Measurements from ENCODE around the gene SDHAF4.
"Not testable (repeated sequence)": the region's sequence is repeated elsewhere in the genome, so short reads cannot be mapped to it uniquely, and the experiment has no call there.

Gene SDHAF4

DNA sequence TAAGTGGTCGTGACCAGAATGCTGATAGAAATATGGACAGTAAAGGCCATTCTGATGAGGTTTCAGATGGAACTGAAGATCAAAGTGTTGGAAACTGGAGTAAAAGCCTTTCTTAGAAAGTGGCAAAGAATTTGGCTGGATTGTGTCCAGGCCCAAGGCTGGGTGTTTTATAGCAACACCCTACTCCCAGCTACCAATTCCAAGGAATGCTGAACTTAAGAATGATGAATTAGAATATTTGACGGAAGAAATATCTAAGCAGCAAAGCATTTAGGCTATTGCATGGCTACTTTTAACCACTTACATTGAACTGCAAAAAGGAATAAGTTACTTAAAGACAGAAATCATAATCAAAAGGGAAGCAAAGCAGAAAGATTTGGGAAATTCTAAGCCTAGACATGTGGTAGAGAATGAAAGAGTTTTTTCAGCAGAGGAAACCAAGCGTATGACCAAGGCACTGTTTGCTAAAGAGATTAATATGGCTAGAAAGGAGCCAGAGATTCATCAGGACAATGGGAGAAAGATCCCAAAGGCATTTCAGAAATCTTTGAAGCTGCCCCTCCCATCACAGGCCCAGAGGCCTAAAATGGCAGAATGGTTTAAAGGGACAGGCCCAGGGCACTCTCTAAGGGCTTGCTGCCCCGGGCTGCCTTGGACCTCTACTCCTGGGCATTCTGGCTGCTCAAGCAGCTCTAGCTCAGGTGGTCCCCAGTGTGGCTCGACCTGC lies 25.8 kb downstream of the SDHAF4 start:
- no peak for DNase-seq (ENCODE audit: low read depth)

DNA sequence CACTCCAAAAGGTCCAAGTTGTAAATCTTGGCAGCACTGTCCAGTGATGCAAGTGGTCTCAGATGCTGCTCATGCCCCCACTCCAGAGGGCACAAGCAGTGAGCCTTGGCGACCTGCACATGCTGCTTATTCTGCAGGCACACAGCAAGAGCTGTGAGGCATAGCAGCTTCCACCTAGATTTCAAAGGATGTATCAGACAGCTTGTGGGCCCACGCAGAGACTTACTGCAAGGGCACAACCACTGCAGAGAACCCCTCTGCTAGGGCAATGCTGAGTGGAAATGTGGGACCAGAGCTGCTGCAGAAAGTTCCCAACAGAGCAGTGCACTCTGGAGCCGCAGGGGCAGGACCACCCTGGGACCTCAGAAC lies 26.4 kb downstream of the SDHAF4 start:
- DNase-seq (ENCODE audit: low read depth): no peak

DNA sequence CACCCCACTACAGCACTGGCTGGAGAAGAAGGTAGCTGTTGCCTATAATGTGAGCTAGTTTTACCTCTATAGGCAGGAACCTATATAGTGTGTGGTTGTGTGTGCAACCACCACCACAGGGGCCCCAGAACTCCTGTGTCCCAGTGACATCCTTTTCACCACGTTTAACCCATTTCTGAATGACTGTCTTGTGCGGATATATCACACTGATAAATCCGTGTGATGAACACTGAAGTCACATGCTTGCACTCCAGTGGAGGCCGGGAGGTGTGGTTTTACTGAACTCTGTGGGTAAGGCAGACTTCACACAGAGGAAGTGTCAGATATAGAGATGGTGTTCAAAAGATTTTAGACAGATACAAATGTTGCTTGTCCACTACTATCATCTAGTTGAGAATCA lies 32.5 kb downstream of the SDHAF4 start:
- no peak for DNase-seq (ENCODE audit: low read depth)

DNA sequence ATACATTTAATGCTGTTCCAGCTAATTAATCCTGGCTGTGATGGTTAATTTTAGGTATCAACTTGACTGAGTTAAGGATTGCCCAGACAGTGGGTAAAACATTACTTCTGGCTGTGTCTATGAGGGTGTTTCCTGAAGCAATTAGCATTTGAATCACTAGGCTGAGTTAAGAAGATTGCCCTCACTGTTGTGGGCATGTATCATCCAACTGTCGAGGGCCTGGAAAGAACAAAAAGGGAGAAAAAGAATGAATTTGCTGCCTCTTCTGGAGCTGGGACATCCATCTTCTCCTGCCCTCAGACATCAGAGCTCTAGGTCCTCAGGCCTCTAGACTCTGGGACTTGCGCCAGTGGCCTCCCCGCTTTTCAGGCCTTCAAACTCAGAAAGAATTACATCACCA lies 34.3 kb downstream of the SDHAF4 start:
- no peak for DNase-seq (ENCODE audit: low read depth)

DNA sequence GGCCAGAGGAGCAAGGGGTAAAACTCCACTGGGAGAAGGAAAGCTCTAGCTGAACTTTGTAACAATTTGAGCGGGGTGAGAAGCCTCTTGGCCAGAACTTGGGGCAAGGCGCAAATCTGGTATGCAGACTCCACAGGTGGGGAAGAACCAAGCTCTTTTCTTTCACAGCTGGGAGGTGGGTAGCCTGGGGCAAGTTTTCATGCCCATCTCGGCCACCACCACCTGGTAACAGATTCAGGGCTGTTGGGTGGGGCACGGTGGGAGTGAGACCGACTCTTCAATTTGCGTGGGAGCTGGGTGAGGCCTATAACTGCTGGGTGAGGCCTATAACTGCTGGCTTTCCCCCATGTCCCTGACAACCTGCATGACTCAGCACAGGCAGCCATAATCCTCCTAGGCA lies 37.5 kb downstream of the SDHAF4 start:
- DNase-seq (ENCODE audit: low read depth): no peak

DNA sequence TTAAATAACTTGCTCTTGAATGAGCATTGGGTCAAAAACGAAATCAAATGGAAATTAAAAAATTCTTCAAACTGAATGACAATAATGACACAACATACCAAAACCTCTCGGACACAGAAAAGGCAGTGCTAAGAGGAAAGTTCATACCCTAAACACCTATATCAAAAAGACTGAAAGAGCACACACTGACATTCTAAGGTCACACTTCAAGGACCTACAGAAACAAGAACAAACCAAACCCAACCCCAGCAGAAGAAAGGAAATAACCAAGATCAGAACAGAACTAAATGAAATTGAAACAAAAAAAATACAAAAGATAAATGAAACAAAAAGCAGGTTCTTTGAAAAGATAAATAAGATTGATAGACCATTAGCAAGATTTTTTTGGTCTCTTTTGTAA lies 40.6 kb downstream of the SDHAF4 start:
- not testable (repeated sequence) for DNase-seq (ENCODE audit: low read depth)

GRCh38 chr6:70609181-70609580 lies 42.5 kb downstream of the SDHAF4 start:
- not testable (repeated sequence) for DNase-seq (ENCODE audit: low read depth)

GRCh38 chr6:70616728-70617260 lies 50.1 kb downstream of the SDHAF4 start:
- no peak for DNase-seq (ENCODE audit: low read depth)

DNA sequence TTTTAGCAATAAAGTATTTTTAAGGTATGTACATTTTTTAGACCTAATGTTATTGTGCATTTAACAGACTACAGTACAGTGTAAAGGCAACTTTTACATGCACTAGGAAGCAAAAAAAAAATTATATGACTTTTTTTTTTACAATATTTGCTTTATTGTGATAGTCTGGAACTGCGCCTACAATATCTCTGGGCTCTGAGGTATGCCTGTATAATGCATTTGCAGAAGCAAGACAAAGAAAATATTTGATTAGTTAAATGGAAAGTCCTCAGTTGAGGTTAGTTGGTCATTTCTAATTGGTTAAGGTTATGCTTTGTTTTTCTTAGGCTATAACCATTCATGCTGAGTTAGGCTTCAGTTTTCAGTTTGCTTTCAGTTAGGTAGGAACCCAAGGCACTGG lies 54.0 kb downstream of the SDHAF4 start:
- no peak for DNase-seq (ENCODE audit: low read depth)

GRCh38 chr6:70622461-70622860 lies 55.7 kb downstream of the SDHAF4 start:
- no peak for DNase-seq (ENCODE audit: low read depth)

DNA sequence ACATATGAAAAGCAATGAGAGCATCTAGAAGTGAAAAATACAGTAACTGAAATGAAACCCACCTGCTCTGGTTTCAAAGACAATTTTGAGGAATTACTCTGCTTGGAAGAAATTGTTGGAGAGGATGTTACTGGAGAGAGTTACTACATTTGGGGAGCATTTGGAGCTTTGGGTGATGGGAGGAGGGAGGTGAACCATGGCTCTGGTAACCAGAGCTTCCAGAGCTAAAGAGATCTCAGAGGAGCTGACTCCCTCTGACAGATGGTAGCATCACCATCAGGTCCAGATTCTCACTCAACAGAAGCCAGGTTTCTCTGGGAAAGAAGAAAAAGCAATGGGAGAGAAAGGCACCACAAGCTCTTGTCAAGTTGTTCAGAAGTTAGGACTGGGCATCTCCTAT lies 58.7 kb downstream of the SDHAF4 start:
- no peak for DNase-seq (ENCODE audit: low read depth)

GRCh38 chr6:70627500-70628254 lies 60.9 kb downstream of the SDHAF4 start:
- DNase-seq (ENCODE audit: low read depth): no peak

GRCh38 chr6:70629929-70630328 lies 63.2 kb downstream of the SDHAF4 start:
- no peak for DNase-seq (ENCODE audit: low read depth)

GRCh38 chr6:70633870-70634269 lies 67.1 kb downstream of the SDHAF4 start:
- DNase-seq (ENCODE audit: low read depth): no peak

DNA sequence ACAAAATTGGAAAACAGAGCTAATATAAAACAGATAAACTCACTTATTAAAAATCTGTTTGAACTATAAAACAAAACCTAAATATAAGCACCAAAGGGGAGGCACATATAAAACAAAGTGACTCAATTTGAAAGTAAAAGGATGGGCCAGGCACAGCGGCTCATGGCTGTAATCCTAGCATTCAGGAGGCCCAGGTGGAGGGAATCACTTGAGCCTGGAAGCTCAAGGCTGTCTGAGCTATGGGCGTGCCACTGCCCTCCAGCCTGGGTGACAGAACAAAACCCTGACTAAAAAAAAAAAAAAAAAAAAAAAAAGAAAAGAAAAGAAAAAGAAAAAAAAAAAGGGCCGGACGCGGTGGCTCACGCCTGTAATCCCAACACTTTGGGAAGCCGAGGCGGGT lies 69.9 kb downstream of the SDHAF4 start:
- DNase-seq (ENCODE audit: low read depth): no peak

DNA sequence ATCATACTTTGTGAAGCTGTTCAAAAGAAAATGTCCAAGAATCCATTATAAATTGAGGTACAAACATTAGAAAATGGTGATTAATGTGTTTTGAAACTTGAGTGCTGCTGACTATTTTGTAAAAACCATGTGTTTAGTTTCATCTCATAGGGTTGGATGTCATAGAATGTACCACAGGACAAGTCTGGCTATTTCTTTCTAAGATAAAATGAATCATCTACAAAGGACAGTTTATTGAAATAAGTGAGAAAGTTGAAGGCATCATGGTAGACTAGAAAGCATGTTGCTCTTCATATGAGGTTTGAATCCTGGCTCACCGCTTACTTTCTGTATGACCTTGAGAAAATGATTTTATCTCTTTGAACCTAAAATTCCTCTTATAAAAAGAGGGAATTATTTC lies 71.7 kb downstream of the SDHAF4 start:
- no peak for DNase-seq (ENCODE audit: low read depth)
